ENCODE results near the gene PLXNA3. TPM values are rescaled to one million over a fixed set of nuclear protein-coding genes. Genes with fewer than 3 reads are reported as not detected.

PLXNA3 gene
- total RNA-seq, 1 experiment from 2014 or later, result 36.3 TPM

GRCh38 chrX:154469114-154469513 lies 11.0 kb downstream of the PLXNA3 start:
- Mint-ChIP-seq H3K9me3 (peaks cover 55 to 86% of the 10 kb centered on the region in 2 experiments), H3K36me3 (ENCODE audit: insufficient read depth in 1 of 3, low read depth in 3 of 3) (peaks cover 15 to 62% (median 56%) of the 10 kb centered on the region in 3 experiments), H3K4me3 (no peak overlapping the region), H3K27me3 (ENCODE audit: low read depth) (no peaks in the 10 kb centered on the region; the same call in 1 of the 2 replicates), H3K27ac (no peak overlapping the region), H3K4me1 (no peaks in the 10 kb centered on the region)
- Histone ChIP-seq H3K18ac (ENCODE audit: insufficient read length, low read depth, low read length) (no peak overlapping the region), H4K20me1 (ENCODE audit: control insufficient read depth, insufficient read depth, insufficient read length) (no peaks in the 10 kb centered on the region), H3K4me1 (ENCODE audit: insufficient read depth, low read length) (no peaks in the 10 kb centered on the region), H3K9me3 (ENCODE audit: control insufficient read depth, low read depth, low read length) (peaks cover 27% of the 10 kb centered on the region), H3K56ac (ENCODE audit: insufficient read length, low read depth, low read length) (no peak overlapping the region), H3K9ac (ENCODE audit: extremely low read depth, insufficient read length, low read length) (no peak overlapping the region), H3K4ac (ENCODE audit: low read depth, low read length) (no peak overlapping the region), H4K8ac (replicated peaks; ENCODE audit: insufficient read length, low read depth, low read length) (no peak overlapping the region), H3T11ph (ENCODE audit: low read length) (no peak overlapping the region), H2BK5ac (ENCODE audit: insufficient read length, low read length) (no peak overlapping the region), H3K27me3 (ENCODE audit: insufficient read depth, low read length) (no peaks in the 10 kb centered on the region), H2AFZ (ENCODE audit: low read length) (no peak overlapping the region), H2BK120ac (ENCODE audit: low read depth, low read length, poor library complexity, severe bottlenecking) (no peak overlapping the region), H3K23ac (ENCODE audit: insufficient read length, low read depth, low read length) (no peak overlapping the region), H2BK20ac (ENCODE audit: low read depth, low read length, poor library complexity, severe bottlenecking) (no peak overlapping the region), H4K5ac (ENCODE audit: insufficient read length, low read depth, low read length) (no peak overlapping the region), H2BK12ac (ENCODE audit: insufficient read length, low read depth, low read length) (no peak overlapping the region), H3K79me1 (ENCODE audit: insufficient read depth, low read depth, low read length, poor library complexity, severe bottlenecking) (no peaks in the 10 kb centered on the region), H3K79me2 (ENCODE audit: insufficient read depth, low read length) (no peaks in the 10 kb centered on the region), H3K14ac (ENCODE audit: insufficient read depth, low read length) (no peak overlapping the region), H3K27ac (ENCODE audit: insufficient read length, low read depth, low read length) (no peak overlapping the region), H2BK15ac (ENCODE audit: low read depth, low read length) (no peak overlapping the region), H3K4me2 (ENCODE audit: insufficient read depth, insufficient read length, low read length) (no peak overlapping the region), H4K91ac (ENCODE audit: insufficient read length, low read depth, low read length) (no peak overlapping the region), H2AK5ac (ENCODE audit: insufficient read length, low read length) (no peak overlapping the region), H3K23me2 (ENCODE audit: insufficient read length, low read depth, low read length, poor library complexity, severe bottlenecking) (no peaks in the 10 kb centered on the region)
- DNase-seq, result no peak
- WGBS (ENCODE audit: extremely low coverage, insufficient read length, low lambda C conversion rate), result no CpG with 5 or more reads among the region's 9 CpGs
- TF ChIP-seq, protein P1, sequence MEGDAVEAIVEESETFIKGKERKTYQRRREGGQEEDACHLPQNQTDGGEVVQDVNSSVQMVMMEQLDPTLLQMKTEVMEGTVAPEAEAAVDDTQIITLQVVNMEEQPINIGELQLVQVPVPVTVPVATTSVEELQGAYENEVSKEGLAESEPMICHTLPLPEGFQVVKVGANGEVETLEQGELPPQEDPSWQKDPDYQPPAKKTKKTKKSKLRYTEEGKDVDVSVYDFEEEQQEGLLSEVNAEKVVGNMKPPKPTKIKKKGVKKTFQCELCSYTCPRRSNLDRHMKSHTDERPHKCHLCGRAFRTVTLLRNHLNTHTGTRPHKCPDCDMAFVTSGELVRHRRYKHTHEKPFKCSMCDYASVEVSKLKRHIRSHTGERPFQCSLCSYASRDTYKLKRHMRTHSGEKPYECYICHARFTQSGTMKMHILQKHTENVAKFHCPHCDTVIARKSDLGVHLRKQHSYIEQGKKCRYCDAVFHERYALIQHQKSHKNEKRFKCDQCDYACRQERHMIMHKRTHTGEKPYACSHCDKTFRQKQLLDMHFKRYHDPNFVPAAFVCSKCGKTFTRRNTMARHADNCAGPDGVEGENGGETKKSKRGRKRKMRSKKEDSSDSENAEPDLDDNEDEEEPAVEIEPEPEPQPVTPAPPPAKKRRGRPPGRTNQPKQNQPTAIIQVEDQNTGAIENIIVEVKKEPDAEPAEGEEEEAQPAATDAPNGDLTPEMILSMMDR (conservative IDR thresholded peaks at IDR 0.05), result no peak
